Activated CD4-positive, alpha-beta memory T cell treated with anti-CD3 and anti-CD28 coated beads, Interleukin-2, amount 10 ng/mL, durations not matched to agents 7 days and 5 days (primary cell): ENCODE measurements around the gene PUSL1. TPM values are rescaled to one million over a fixed set of nuclear protein-coding genes. Genes with fewer than 3 reads are reported as not detected.
A peak's percentile ranks its signal among the peaks of the same experiment; 100 is the strongest.

Source experiments
- CTCF ChIA-PET: fragments of 350-600 bp; sonication (Branson Sonifier 250); formaldehyde crosslinking; loops from one replicate; lab custom pipeline; 2021; ENCODE audit warnings: antibody characterized with exemption, inconsistent platforms; lab: Charles Lee
- POLR2A ChIA-PET: fragments of 350-600 bp; sonication (Branson Sonifier 250); formaldehyde crosslinking; loops from one replicate; lab custom pipeline; 2021; ENCODE audit warnings: antibody characterized with exemption; lab: Charles Lee
- DNase-seq: peaks from one replicate; pipeline ENCODE4 v3.0.0-alpha.2; 2020
- H3K27ac Mint-ChIP-seq: one replicate; pipeline ENCODE4 v1.8.0; 2021; ENCODE audit warnings: mild to moderate bottlenecking, mixed read lengths
- H3K27me3 Mint-ChIP-seq: one replicate; pipeline ENCODE4 v1.8.0; 2021; ENCODE audit warnings: mixed read lengths
- H3K36me3 Mint-ChIP-seq: one replicate; pipeline ENCODE4 v1.8.0; 2021; ENCODE audit warnings: low read depth, mixed read lengths
- H3K4me1 Mint-ChIP-seq: one replicate; pipeline ENCODE4 v1.8.0; 2021; ENCODE audit warnings: mixed read lengths
- H3K4me3 Mint-ChIP-seq: one replicate; pipeline ENCODE4 v1.8.0; 2021; ENCODE audit warnings: mild to moderate bottlenecking, mixed read lengths
- H3K9me3 Mint-ChIP-seq: one replicate; pipeline ENCODE4 v1.8.0; 2021; ENCODE audit warnings: mixed read lengths
- total RNA-seq, 2 experiments: library from RNA; stranded (reverse); gene quantifications; one replicate each; pipeline ENCODE4 v1.2.3, GENCODE V29; 2021

Gene PUSL1
- total RNA-seq, 2 experiments from 2014 or later: 17.9 to 20.0 TPM

DNA sequence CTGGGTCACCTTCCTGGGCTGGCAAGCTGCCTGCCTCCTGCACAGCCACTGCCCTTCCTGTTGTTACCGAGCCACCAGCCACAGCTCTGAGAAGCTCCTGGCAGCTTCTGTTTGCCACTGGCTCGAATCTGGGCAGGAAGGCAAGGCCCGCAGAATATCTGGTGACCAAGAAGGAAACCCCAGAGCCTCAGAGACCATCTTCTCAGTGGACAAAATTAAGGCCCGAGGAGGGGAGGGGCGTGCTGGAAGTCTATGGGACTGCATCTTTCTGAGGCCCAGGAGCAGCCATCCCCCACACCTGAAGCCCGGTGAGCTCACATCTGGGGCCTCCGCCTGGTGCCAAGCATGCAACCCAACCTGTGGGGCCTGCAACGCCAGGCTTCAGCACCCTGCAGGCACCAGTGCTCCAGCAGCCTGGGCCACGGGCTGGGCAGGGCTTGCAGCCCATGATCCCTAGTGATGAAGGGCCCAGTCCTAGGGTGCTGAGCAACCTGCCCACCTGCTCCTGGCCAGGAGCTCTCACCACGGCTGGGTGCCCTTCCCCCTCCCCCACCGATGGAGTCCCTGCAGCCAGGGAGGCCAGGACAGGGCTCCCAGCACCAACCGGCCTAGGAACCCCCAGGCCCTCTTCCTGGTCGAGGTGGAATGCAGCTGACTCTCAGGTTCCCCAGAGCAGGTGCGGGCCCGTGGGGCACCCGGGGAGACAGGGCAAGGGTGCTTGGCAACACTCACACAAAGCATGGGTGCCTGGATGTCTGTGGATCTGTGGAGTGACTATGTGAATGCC lies 17.1 kb downstream of the PUSL1 start:
- Mint-ChIP-seq H3K36me3 (peaks cover 8% of the 10 kb centered on the region), H3K4me3 (peak overlapping the region; percentile 89), H3K4me1 (peaks cover 33% of the 10 kb centered on the region), H3K27me3 (no peaks in the 10 kb centered on the region), H3K27ac (peak overlapping the region; percentile 74), H3K9me3 (no peaks in the 10 kb centered on the region)
- ChIA-PET CTCF (interaction anchor here (0.8 to 1.1 kb wide), 2 partner anchors 47 to 203 kb away, joined by 3 to 4 read pairs; no protein-coding TSS in a partner anchor), POLR2A (interaction anchor here (0.8 to 2.7 kb wide), 11 partner anchors 9 to 168 kb away, joined by 3 to 11 read pairs (median 3); partner anchors contain the start of genes AURKAIP1 and CCNL2)
- no peak for DNase-seq

DNA sequence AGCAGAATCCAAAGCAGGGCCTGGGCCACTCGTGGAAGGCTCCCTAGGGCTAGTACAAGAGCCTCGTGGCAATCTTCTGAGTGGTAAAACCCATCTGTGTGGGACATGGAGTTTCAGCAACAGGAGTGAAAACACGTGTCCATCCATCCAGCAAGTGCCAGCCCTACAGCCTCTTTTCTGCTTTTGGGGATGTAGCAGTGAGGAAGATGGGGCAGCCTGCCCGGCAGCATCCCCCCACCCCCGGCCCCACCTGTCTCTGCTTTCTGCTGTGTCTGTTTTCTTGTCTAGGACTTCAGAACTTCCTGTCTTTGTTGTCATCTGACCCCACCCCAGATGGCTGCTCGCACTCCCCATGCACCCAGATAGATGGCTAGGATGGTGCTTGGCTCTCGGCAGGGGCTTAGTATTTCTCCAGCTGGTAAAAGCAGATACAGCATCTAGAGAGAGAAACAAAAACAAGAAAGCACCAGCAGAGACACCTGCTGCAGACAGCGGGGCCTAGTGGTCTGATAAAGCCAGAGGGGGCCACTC lies 17.7 kb downstream of the PUSL1 start:
- Mint-ChIP-seq H3K36me3 (peaks cover 8% of the 10 kb centered on the region), H3K27me3 (no peaks in the 10 kb centered on the region), H3K4me1 (peaks cover 33% of the 10 kb centered on the region), H3K9me3 (no peaks in the 10 kb centered on the region), H3K4me3 (peak overlapping the region; percentile 89), H3K27ac (peak overlapping the region; percentile 74)
- no peak for DNase-seq
- ChIA-PET POLR2A (interaction anchor here (0.7 to 2.7 kb wide), 10 partner anchors 8 to 75 kb away, joined by 3 to 11 read pairs (median 3); partner anchors contain the start of genes AURKAIP1 and CCNL2), CTCF (no interaction called here)

DNA sequence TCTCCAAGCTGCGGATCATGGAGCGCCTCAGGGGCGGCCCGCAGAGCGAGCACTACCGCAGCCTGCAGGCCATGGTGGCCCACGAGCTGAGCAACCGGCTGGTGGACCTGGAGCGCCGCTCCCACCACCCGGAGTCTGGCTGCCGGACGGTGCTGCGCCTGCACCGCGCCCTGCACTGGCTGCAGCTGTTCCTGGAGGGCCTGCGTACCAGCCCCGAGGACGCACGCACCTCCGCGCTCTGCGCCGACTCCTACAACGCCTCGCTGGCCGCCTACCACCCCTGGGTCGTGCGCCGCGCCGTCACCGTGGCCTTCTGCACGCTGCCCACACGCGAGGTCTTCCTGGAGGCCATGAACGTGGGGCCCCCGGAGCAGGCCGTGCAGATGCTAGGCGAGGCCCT lies 18.9 kb downstream of the PUSL1 start:
- H3K9me3 Mint-ChIP-seq: no peaks in the 10 kb centered on the region
- H3K4me3 Mint-ChIP-seq: no peak overlapping the region
- peaks cover 25% of the 10 kb centered on the region for H3K4me1 Mint-ChIP-seq
- H3K36me3 Mint-ChIP-seq: peaks cover 5% of the 10 kb centered on the region
- no peak overlapping the region for H3K27ac Mint-ChIP-seq
- no peaks in the 10 kb centered on the region for H3K27me3 Mint-ChIP-seq
- ChIA-PET CTCF (no interaction called here), POLR2A (interaction anchor here (0.6 to 2.7 kb wide), 2 partner anchors 18 to 71 kb away, joined by 3 to 6 read pairs; no protein-coding TSS in a partner anchor)
- DNase-seq: no peak

DNA sequence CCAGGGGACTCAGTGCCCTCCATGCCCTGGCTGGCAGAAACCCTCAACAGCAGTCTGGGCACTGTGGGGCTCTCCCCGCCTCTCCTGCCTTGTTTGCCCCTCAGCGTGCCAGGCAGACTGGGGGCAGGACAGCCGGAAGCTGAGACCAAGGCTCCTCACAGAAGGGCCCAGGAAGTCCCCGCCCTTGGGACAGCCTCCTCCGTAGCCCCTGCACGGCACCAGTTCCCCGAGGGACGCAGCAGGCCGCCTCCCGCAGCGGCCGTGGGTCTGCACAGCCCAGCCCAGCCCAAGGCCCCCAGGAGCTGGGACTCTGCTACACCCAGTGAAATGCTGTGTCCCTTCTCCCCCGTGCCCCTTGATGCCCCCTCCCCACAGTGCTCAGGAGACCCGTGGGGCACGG lies 19.9 kb downstream of the PUSL1 start:
- CTCF ChIA-PET: no interaction called here

DNA sequence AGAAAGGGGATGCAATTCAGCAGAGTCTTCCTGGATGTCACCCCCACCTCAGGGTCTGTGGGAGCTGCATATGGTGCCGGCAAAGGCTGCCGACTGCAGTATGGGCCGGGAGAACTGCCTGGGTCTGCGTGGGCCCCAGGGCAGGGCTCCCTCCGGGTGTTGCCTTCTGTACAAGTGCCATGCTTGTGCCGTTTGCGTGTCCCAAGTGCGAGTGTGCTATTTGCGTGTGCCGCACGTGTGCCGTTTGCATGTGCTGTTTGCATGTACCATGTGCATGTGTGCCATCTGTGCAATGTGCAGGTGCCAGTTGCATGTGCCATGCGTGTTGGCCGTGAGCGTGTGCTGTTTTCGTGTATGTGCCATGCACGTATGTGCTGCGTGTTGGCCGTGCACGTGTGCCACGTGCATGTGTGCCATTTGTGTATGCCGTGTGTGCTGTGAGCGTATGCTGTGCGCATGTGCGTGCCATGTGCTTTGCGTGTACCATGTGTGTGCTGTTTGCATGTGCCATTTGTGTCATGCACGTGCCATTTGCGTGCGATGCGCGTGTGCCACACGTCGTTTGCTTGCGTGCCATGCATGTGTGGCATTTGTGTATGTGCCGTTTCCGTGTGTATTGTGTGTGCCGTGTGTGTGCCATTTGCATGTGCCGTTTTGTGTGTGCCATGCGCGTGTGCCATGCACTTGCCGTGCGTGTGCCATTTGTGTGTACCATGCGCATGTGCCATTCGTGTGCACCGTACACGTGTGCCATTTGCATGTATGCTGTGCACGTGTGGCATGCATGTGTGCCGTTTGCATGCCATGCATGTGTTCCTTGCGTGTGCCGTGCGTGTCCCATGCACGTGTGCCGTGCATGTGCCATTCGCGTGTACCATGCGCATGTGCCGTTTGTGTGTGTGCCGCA lies 21.2 kb downstream of the PUSL1 start:
- no peak overlapping the region for H3K4me3 Mint-ChIP-seq
- CTCF ChIA-PET: no interaction called here
- no peaks in the 10 kb centered on the region for H3K36me3 Mint-ChIP-seq
- DNase-seq: no peak
- POLR2A ChIA-PET: no interaction called here
- peaks cover 14% of the 10 kb centered on the region for H3K4me1 Mint-ChIP-seq
- H3K27ac Mint-ChIP-seq: no peak overlapping the region
- H3K9me3 Mint-ChIP-seq: no peaks in the 10 kb centered on the region
- H3K27me3 Mint-ChIP-seq: no peaks in the 10 kb centered on the region

More for the DNA sequence above, 19.9 kb downstream of the PUSL1 start:
- Mint-ChIP-seq H3K27me3 (no peaks in the 10 kb centered on the region), H3K36me3 (peaks cover 4% of the 10 kb centered on the region), H3K27ac (no peak overlapping the region), H3K9me3 (no peaks in the 10 kb centered on the region), H3K4me3 (no peak overlapping the region), H3K4me1 (peaks cover 20% of the 10 kb centered on the region)
- no peak for DNase-seq
- POLR2A ChIA-PET: no interaction called here

DNA sequence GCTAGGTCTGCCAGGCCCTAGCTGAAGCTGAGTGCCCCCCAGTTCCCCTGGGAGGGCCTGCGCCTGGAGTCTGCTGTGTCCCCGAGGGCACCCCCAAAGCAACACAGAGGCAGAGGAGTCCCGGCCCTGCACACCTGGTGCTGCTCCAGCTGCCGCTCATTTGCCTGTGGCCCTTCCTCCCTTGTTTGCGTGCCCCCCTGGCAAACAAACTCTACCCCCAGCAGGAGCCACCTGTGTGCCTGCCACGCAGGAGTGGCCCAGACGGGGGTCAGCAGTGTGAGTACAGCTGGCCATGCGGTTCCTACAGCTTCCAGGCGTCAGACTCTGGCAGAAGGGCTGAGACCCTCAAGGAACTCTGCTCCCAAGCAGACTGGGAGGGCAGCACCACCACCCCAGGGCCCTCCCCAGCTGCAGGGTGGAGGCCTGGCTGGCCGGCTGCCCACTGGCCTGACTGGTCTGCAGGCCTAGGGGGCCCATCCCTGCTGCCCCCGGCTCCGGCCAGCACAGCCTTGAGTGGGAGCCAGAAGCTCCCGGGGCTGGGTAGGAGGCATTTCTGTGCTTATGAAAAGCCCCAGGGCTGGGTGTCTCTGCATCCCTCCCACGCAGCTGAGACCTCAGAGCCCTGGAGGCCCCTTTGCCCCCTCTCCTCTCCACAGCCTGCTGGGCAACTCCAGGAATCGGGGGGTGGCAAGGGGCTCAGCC lies 22.1 kb downstream of the PUSL1 start:
- DNase-seq: no peak
- no peaks in the 10 kb centered on the region for H3K36me3 Mint-ChIP-seq
- no peaks in the 10 kb centered on the region for H3K9me3 Mint-ChIP-seq
- no peak overlapping the region for H3K27ac Mint-ChIP-seq
- POLR2A ChIA-PET: interaction anchor here (0.5 kb wide), 1 partner anchor 52 kb away, joined by 5 read pairs; no protein-coding TSS in a partner anchor
- CTCF ChIA-PET: no interaction called here
- no peaks in the 10 kb centered on the region for H3K27me3 Mint-ChIP-seq
- H3K4me1 Mint-ChIP-seq: peaks cover 14% of the 10 kb centered on the region
- no peak overlapping the region for H3K4me3 Mint-ChIP-seq

DNA sequence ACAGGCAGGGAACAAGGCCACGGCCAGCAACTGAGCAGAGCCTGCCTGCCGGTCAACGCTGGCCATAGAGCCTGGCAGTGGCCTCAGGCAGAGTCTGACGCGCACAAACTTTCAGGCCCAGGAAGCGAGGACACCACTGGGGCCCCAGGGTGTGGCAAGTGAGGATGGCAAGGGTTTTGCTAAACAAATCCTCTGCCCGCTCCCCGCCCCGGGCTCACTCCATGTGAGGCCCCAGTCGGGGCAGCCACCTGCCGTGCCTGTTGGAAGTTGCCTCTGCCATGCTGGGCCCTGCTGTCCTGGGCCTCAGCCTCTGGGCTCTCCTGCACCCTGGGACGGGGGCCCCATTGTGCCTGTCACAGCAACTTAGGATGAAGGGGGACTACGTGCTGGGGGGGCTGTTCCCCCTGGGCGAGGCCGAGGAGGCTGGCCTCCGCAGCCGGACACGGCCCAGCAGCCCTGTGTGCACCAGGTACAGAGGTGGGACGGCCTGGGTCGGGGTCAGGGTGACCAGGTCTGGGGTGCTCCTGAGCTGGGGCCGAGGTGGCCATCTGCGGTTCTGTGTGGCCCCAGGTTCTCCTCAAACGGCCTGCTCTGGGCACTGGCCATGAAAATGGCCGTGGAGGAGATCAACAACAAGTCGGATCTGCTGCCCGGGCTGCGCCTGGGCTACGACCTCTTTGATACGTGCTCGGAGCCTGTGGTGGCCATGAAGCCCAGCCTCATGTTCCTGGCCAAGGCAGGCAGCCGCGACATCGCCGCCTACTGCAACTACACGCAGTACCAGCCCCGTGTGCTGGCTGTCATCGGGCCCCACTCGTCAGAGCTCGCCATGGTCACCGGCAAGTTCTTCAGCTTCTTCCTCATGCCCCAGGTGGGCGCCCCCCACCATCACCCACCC lies 22.9 kb downstream of the PUSL1 start, which contains the start of gene TAS1R3:
Gene TAS1R3 (plus strand): TSS at position 213 of the 898 bp plus-strand sequence. CDS start 66 bp downstream, at position 279.
- Mint-ChIP-seq H3K27me3 (no peaks in the 10 kb centered on the region), H3K4me1 (peaks cover 6% of the 10 kb centered on the region), H3K36me3 (no peaks in the 10 kb centered on the region), H3K27ac (no peak within 1 kb of the TSS), H3K4me3 (no peak within 1 kb of the TSS), H3K9me3 (no peaks in the 10 kb centered on the region)
- CTCF ChIA-PET: no interaction called here
- POLR2A ChIA-PET: no interaction called here
- no peak for DNase-seq

DNA sequence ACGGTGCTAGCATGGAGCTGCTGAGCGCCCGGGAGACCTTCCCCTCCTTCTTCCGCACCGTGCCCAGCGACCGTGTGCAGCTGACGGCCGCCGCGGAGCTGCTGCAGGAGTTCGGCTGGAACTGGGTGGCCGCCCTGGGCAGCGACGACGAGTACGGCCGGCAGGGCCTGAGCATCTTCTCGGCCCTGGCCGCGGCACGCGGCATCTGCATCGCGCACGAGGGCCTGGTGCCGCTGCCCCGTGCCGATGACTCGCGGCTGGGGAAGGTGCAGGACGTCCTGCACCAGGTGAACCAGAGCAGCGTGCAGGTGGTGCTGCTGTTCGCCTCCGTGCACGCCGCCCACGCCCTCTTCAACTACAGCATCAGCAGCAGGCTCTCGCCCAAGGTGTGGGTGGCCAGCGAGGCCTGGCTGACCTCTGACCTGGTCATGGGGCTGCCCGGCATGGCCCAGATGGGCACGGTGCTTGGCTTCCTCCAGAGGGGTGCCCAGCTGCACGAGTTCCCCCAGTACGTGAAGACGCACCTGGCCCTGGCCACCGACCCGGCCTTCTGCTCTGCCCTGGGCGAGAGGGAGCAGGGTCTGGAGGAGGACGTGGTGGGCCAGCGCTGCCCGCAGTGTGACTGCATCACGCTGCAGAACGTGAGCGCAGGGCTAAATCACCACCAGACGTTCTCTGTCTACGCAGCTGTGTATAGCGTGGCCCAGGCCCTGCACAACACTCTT lies 23.8 kb downstream of the PUSL1 start:
- POLR2A ChIA-PET: interaction anchor here (1.2 kb wide), 1 partner anchor 16 kb away, joined by 4 read pairs; no protein-coding TSS in a partner anchor
- CTCF ChIA-PET: no interaction called here

DNA sequence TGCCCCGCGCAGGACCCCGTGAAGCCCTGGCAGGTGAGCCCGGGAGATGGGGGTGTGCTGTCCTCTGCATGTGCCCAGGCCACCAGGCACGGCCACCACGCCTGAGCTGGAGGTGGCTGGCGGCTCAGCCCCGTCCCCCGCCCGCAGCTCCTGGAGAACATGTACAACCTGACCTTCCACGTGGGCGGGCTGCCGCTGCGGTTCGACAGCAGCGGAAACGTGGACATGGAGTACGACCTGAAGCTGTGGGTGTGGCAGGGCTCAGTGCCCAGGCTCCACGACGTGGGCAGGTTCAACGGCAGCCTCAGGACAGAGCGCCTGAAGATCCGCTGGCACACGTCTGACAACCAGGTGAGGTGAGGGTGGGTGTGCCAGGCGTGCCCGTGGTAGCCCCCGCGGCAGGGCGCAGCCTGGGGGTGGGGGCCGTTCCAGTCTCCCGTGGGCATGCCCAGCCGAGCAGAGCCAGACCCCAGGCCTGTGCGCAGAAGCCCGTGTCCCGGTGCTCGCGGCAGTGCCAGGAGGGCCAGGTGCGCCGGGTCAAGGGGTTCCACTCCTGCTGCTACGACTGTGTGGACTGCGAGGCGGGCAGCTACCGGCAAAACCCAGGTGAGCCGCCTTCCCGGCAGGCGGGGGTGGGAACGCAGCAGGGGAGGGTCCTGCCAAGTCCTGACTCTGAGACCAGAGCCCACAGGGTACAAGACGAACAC lies 24.5 kb downstream of the PUSL1 start:
- DNase-seq: no peak
- Mint-ChIP-seq H3K27ac (no peak overlapping the region), H3K4me1 (no peaks in the 10 kb centered on the region), H3K9me3 (no peaks in the 10 kb centered on the region), H3K4me3 (no peak overlapping the region), H3K27me3 (no peaks in the 10 kb centered on the region), H3K36me3 (no peaks in the 10 kb centered on the region)
- ChIA-PET POLR2A (interaction anchor here (1.2 kb wide), 1 partner anchor 15 kb away, joined by 4 read pairs; no protein-coding TSS in a partner anchor), CTCF (no interaction called here)

More for the DNA sequence above, 23.8 kb downstream of the PUSL1 start:
- no peak for DNase-seq
- Mint-ChIP-seq H3K36me3 (no peaks in the 10 kb centered on the region), H3K4me3 (no peak overlapping the region), H3K27ac (no peak overlapping the region), H3K27me3 (no peaks in the 10 kb centered on the region), H3K4me1 (peaks cover 1% of the 10 kb centered on the region), H3K9me3 (no peaks in the 10 kb centered on the region)

DNA sequence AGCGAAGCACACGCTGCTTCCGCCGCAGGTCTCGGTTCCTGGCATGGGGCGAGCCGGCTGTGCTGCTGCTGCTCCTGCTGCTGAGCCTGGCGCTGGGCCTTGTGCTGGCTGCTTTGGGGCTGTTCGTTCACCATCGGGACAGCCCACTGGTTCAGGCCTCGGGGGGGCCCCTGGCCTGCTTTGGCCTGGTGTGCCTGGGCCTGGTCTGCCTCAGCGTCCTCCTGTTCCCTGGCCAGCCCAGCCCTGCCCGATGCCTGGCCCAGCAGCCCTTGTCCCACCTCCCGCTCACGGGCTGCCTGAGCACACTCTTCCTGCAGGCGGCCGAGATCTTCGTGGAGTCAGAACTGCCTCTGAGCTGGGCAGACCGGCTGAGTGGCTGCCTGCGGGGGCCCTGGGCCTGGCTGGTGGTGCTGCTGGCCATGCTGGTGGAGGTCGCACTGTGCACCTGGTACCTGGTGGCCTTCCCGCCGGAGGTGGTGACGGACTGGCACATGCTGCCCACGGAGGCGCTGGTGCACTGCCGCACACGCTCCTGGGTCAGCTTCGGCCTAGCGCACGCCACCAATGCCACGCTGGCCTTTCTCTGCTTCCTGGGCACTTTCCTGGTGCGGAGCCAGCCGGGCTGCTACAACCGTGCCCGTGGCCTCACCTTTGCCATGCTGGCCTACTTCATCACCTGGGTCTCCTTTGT lies 25.3 kb downstream of the PUSL1 start:
- DNase-seq: no peak
- Mint-ChIP-seq H3K4me3 (no peak overlapping the region), H3K27me3 (no peaks in the 10 kb centered on the region), H3K27ac (no peak overlapping the region), H3K4me1 (no peaks in the 10 kb centered on the region), H3K36me3 (peaks cover 1% of the 10 kb centered on the region), H3K9me3 (no peaks in the 10 kb centered on the region)
- ChIA-PET POLR2A (interaction anchor here (1.2 to 2.0 kb wide), 3 partner anchors 8 to 15 kb away, joined by 4 to 6 read pairs (median 5); no protein-coding TSS in a partner anchor), CTCF (no interaction called here)
